Upper lobe of left lung (tissue), 4 donors: Measurements from ENCODE around the gene MYPN.

Experiments
- CTCF ChIP-seq, 6 experiments: fragments of 450-650 bp in 4 of 6; fragments of 200-600 bp in 2 of 6; sonication (generic) in 2 of 6; IDR thresholded peaks; one replicate each; pipeline ENCODE4 v1.5.1; 2016 to 2019; ENCODE audit warnings: antibody characterized with exemption in 6 of 6
- EP300 ChIP-seq, 4 donors: sonication (generic); formaldehyde crosslinking; IDR thresholded peaks; one replicate each; pipeline ENCODE4 v1.5.1; 2017; ENCODE audit warnings: antibody characterized with exemption in 4 of 4, control low read depth in 2 of 4
- POLR2A ChIP-seq, 4 donors: fragments of 450-650 bp; IDR thresholded peaks; one replicate each; pipeline ENCODE4 v1.5.1; 2016 to 2017; ENCODE audit warnings: antibody characterized with exemption in 4 of 4, mild to moderate bottlenecking in 2 of 4
- POLR2AphosphoS5 ChIP-seq, 2 donors: sonication (generic); formaldehyde crosslinking; IDR thresholded peaks; one replicate each; pipeline ENCODE4 v1.5.1; 2017; ENCODE audit warnings: antibody characterized with exemption in 2 of 2

GRCh38 chr10:68075550-68076004, 33.7 kb upstream of the MYPN start:
- TF ChIP-seq CTCF (IDR thresholded peaks at IDR 0.05) (no peak), POLR2AphosphoS5 (IDR thresholded peaks at IDR 0.05) (no peak), POLR2A (IDR thresholded peaks at IDR 0.05) (no peak), EP300 (IDR thresholded peaks at IDR 0.05) (no peak)
